ENCODE data around the gene PRKN.

PRKN gene

GRCh38 chr6:161915456-161915964, 812.1 kb downstream of the PRKN start:
- ATAC-seq (ENCODE audit: low read depth): no peak
- DNase-seq (ENCODE audit: low spot score): no peak
- Histone ChIP-seq H3K4me1 (ENCODE audit: insufficient read depth, poor library complexity, severe bottlenecking) (peaks cover 2% of the 10 kb centered on the region), H3K27ac (ENCODE audit: poor library complexity, severe bottlenecking) (no peak overlapping the region), H3K4me3 (ENCODE audit: severe bottlenecking) (no peak overlapping the region), H3K36me3 (ENCODE audit: low read depth) (no peaks in the 10 kb centered on the region), H3K27me3 (ENCODE audit: insufficient read depth, poor library complexity, severe bottlenecking) (no peaks in the 10 kb centered on the region), H3K9me3 (ENCODE audit: severe bottlenecking) (no peaks in the 10 kb centered on the region)
- no peak for TF ChIP-seq CTCF (IDR thresholded peaks at IDR 0.05; ENCODE audit: poor library complexity, severe bottlenecking)

GRCh38 chr6:161908872-161909271, 818.7 kb downstream of the PRKN start:
- Histone ChIP-seq H3K27me3 (ENCODE audit: insufficient read depth, poor library complexity, severe bottlenecking) (no peaks in the 10 kb centered on the region), H3K4me1 (ENCODE audit: insufficient read depth, poor library complexity, severe bottlenecking) (no peaks in the 10 kb centered on the region), H3K36me3 (ENCODE audit: low read depth) (no peaks in the 10 kb centered on the region), H3K4me3 (ENCODE audit: severe bottlenecking) (no peak overlapping the region), H3K9me3 (ENCODE audit: severe bottlenecking) (no peaks in the 10 kb centered on the region), H3K27ac (ENCODE audit: poor library complexity, severe bottlenecking) (no peak overlapping the region)
- TF ChIP-seq CTCF (IDR thresholded peaks at IDR 0.05; ENCODE audit: poor library complexity, severe bottlenecking): no peak
- DNase-seq (ENCODE audit: low spot score) (no peak), ATAC-seq (ENCODE audit: low read depth) (no peak)

GRCh38 chr6:161906571-161906970, 821.0 kb downstream of the PRKN start:
- Histone ChIP-seq H3K27me3 (ENCODE audit: insufficient read depth, poor library complexity, severe bottlenecking) (no peaks in the 10 kb centered on the region), H3K36me3 (ENCODE audit: low read depth) (no peaks in the 10 kb centered on the region), H3K27ac (ENCODE audit: poor library complexity, severe bottlenecking) (no peak overlapping the region), H3K4me1 (ENCODE audit: insufficient read depth, poor library complexity, severe bottlenecking) (no peaks in the 10 kb centered on the region), H3K9me3 (ENCODE audit: severe bottlenecking) (no peaks in the 10 kb centered on the region), H3K4me3 (ENCODE audit: severe bottlenecking) (no peak overlapping the region)
- TF ChIP-seq CTCF (IDR thresholded peaks at IDR 0.05; ENCODE audit: poor library complexity, severe bottlenecking): no peak
- no peak for ATAC-seq (ENCODE audit: low read depth)
- DNase-seq (ENCODE audit: low spot score): no peak

GRCh38 chr6:161903584-161904212, 823.9 kb downstream of the PRKN start:
- no peaks in the 10 kb centered on the region for H3K9me3 ChIP-seq (ENCODE audit: severe bottlenecking)
- no peaks in the 10 kb centered on the region for H3K27me3 ChIP-seq (ENCODE audit: insufficient read depth, poor library complexity, severe bottlenecking)
- H3K27ac ChIP-seq (ENCODE audit: poor library complexity, severe bottlenecking): no peak overlapping the region
- H3K4me3 ChIP-seq (ENCODE audit: severe bottlenecking): no peak overlapping the region
- H3K36me3 ChIP-seq (ENCODE audit: low read depth): no peaks in the 10 kb centered on the region
- no peak for DNase-seq (ENCODE audit: low spot score)
- no peaks in the 10 kb centered on the region for H3K4me1 ChIP-seq (ENCODE audit: insufficient read depth, poor library complexity, severe bottlenecking)
- no peak for ATAC-seq (ENCODE audit: low read depth)
- no peak for TF ChIP-seq CTCF (IDR thresholded peaks at IDR 0.05; ENCODE audit: poor library complexity, severe bottlenecking)

- ATAC-seq (ENCODE audit: low read depth) (no peak), DNase-seq (ENCODE audit: low spot score) (no peak)
- H3K36me3 ChIP-seq (ENCODE audit: low read depth): no peaks in the 10 kb centered on the region
- H3K4me3 ChIP-seq (ENCODE audit: severe bottlenecking): no peak overlapping the region
- no peaks in the 10 kb centered on the region for H3K9me3 ChIP-seq (ENCODE audit: severe bottlenecking)
- TF ChIP-seq CTCF (IDR thresholded peaks at IDR 0.05; ENCODE audit: poor library complexity, severe bottlenecking): no peak
- H3K4me1 ChIP-seq (ENCODE audit: insufficient read depth, poor library complexity, severe bottlenecking): no peaks in the 10 kb centered on the region
- no peaks in the 10 kb centered on the region for H3K27me3 ChIP-seq (ENCODE audit: insufficient read depth, poor library complexity, severe bottlenecking)
- H3K27ac ChIP-seq (ENCODE audit: poor library complexity, severe bottlenecking): no peak overlapping the region
These were observed 825.7 kb downstream of the PRKN start for GRCh38 chr6:161901740-161902426.
